ENCODE results near the gene ANKS3.

Gene ANKS3

GRCh38 chr16:4695473-4696171, 38.4 kb downstream of the ANKS3 start:
- DNase-seq, result no peak

- no peak for DNase-seq
Observed at GRCh38 chr16:4694642-4695451, 39.2 kb downstream of the ANKS3 start.

- DNase-seq, result no peak
Observed at GRCh38 chr16:4693956-4694641, 40.0 kb downstream of the ANKS3 start.

DNA sequence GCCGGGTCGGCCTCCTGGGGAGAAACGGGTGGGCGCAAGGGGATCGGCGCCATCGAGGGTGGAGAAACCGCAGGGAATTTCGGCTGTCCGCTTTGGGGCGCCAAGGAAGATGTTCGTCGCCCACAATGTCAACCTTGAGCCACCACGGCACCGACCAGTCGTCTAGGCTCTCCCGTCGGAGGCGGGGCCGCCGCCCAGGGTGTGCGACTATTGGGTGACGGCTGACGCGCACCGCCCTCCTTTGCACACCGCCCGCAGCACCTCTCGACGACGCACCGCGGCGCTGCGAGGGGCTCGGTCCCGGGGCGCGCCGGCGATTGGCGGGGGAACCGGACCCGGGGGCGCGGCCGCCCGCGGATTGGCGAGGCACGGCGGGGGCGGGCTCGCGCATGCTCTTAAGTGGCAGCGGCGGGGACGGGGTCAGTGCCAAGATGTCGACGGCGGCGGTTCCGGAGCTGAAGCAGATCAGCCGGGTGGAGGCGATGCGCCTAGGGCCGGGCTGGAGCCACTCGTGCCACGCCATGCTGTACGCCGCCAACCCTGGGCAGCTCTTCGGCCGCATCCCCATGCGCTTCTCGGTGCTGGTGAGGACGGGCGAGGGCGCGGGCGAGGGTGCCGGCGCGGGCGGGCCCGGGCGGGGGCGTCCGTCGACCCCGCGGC, 40.6 kb downstream of the ANKS3 start, which contains the start of gene NUDT16L1:
Gene NUDT16L1 (plus strand): TSS at position 267 of the 660 bp plus-strand sequence. CDS start 165 bp downstream, at position 432.
- DNase-seq, result peak; percentile 95

GRCh38 chr16:4692460-4693295, 41.4 kb downstream of the ANKS3 start:
- DNase-seq, result no peak

DNA sequence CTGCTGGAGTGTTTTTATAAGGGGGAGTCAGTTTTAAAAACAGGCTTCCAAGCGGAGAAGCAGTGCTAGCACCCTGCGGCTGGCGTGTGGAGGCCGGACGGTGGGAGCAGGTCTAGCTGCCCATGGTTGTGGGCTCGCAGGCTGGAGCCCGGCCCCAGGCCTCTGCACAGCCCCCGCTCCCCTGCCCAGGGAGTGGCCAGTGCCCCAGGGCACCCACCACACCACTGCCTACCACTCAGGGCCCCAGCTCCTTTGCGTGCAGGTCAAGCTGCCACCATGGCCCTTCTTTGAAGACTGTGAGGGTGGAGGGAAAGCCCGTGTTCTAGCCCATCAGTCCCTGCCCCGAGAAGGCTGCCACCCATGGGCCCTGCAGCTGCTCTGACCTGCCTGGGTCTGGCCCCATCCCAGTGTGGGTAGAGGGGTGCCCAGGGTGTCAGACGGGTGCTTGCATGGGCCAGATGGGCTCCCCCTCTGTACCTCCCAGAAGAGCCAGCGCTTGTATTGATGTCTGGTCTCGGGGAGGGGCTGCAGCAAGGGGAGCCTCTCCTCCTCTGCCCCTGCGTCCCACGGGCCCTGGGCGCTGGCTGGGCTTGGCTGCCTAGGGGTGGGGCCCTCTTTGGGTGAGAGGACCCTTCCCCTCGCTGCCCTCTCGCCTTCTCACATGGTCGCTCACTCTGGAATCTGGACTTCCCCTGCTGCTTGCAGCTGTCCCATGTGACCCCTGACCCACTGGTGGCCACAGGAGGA, 42.2 kb downstream of the ANKS3 start:
- no peak for DNase-seq

GRCh38 chr16:4690946-4691665, 43.0 kb downstream of the ANKS3 start:
- DNase-seq, result no peak

DNA sequence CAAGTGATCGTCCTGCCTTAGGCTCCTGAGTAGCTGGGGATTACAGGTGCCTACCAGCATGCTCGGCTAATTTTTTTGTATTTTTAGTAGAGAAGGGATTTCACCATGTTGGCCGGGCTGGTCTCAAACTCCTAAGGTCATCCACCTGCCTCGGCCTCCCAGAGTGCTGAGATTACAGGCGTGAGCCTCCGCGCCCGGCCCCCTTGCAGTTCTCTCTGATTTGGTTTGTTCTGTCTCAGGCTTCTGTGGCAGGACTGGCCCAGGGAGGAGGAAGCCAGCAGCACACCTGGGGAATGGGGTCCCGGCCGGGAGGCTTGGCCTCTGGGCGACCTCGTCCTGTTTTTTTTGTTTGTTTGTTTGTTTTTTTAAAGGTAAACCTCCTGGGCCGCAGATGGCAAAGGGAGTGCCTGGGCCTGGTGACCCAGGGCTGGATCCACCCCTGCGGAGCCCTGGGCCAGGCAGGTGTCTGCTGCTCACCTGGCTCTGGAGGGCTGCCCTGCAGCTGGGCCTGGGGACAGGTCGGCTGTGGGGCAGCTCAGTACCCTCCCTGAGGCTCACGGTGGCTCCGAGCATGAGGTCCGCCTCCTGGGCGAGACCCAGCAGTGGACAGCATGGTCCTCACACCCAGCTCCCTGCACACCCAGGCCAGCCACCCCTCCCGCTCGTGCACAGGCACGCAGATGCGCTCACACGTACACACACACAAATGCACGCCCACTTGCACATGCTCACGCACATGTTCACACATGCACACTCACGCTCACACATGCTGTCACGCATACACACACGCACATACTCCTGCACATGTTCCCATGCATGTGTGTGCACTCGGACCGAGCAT, 44.0 kb downstream of the ANKS3 start:
- DNase-seq, result no peak

DNA sequence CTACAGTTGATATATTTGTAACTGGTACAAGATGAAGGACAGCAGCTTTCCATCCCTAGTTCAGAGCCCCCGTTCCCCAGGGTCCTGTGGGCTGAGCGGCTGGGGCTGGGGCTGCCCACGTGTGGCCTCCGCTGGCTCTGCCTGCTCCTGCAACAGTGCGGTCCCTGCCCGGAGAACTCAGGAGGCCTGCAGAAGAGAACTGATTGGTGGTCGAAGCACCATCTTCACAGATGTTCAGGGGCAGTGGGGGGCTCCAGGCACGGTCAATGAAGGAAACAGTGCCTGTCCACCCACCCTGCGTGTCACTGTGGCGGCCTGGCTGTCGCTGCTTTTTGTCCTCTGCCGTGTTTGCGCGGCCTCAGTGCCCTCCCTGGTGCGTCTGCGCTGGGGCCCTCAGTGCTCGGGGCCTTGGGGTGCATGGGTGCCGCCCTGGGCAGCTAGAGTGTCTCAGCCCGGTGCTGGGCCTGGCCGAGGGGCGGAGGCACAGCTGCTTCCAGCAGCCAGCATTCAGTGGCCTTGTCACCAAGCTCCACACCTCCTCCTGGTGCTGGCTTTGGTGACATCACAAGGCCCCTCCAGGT, 44.9 kb downstream of the ANKS3 start:
- DNase-seq, result no peak

GRCh38 chr16:4688674-4689045, 45.4 kb downstream of the ANKS3 start:
- no peak for DNase-seq

- no peak for DNase-seq
Observed at GRCh38 chr16:4687946-4688673, 46.0 kb downstream of the ANKS3 start.

GRCh38 chr16:4687416-4687815, 46.7 kb downstream of the ANKS3 start:
- DNase-seq, result no peak

GRCh38 chr16:4686497-4687210, 47.4 kb downstream of the ANKS3 start:
- no peak for DNase-seq

DNA sequence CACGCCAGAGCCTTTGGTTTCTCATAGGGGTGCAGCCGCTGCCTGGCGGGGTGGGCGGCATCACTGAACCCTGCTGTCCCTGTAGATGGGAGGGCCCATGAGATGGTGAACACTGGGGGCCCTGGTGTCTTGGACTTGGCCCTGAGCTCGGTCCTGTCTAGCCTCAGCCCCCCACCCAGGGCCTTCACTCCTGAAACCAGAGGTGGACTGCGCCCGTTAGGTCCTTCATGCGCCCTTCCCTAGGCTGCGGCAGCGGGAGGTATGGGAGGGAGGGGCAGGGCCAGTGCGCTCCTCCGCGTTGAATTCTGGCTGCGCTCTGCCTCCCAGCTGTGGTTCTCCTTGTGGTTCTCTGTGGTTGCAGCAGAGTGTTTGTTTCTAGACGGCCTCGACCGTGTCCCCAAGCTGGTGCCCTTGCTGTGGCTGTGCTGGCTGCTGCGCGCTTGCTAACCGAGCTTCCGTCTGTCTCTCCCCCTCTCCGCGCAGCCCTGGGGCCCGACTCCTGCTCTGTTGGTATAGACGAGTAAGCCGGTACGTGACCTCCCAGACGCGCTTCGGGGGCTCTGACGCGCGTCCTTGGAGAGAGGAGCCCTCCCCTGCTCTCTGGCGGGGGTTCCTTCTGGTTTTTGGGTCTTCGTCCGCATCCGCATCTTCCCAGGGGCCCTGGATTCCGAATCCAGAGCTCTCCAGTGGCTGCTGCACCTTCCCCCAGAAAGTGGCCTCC, 48.1 kb downstream of the ANKS3 start:
- no peak for DNase-seq

GRCh38 chr16:4685292-4685691, 48.8 kb downstream of the ANKS3 start:
- no peak for DNase-seq

GRCh38 chr16:4684763-4685162, 49.3 kb downstream of the ANKS3 start:
- no peak for DNase-seq

DNA sequence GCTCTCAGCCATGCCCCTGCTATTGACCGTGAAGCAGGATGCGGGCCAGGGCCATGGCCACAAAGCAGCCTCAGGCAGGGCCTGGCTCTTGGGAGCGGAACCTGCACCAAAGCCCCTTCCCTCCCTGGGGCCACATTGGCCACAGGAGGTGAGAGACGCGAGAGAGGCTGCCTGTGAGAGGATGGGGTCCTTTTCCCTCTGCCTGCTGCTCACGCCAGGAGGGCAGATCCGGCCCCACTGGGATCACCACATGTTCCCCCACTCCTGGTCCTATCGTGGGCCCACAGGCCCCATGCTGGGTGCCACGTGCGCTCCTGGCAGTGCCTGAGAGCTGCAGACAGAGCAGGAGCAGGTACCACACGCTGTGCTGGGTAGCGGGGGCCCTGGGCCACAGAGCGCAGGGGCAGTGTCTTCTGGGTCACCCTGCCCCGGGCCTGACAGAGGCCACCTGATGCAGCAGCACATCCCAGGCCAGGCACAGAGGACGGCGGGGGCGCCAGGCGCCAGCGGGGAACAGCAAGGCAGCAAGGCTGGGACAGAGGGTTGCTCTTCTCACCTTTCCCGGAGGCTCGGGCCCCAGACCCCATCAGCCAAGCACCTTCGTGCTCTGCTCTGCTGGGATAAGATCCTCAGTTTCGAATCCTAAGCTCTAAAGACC, 49.9 kb downstream of the ANKS3 start:
- no peak for DNase-seq
